ENCODE data around the gene FOSL2.

FOSL2 gene

GRCh38 chr2:28450901-28451565 lies 58.4 kb downstream of the FOSL2 start:
- DNase-seq (ENCODE audit: low spot score) = no peak

GRCh38 chr2:28451793-28452533 lies 59.3 kb downstream of the FOSL2 start:
- no peak for DNase-seq (ENCODE audit: low spot score)

DNA sequence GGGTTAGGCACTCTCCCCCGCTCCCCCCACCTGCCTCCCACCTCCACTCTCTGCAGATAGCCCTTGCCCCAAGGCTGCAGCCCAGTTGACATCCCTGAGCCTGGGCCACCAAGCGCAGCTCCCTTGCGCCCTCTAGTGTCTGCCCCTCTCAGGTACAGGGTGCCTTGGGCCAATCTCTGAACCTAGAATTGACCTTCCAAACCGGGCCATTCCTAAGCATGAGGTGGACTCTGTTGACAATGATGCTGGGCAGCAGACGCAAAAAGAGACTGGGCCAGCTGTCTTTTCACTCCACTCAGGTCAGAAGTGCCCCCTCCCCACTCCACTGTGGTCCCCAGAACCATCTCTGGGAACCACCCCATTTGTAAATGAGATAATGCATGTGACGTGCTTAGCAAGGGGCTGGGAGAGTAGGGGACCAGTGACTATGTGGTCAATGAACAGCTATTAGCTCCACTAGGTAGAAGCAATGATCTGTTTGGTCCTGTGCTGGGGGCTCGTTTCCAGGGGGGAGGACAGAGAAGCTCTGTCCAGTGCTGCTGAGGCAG lies 60.0 kb downstream of the FOSL2 start:
- DNase-seq (ENCODE audit: low spot score) = peak; percentile 83

DNA sequence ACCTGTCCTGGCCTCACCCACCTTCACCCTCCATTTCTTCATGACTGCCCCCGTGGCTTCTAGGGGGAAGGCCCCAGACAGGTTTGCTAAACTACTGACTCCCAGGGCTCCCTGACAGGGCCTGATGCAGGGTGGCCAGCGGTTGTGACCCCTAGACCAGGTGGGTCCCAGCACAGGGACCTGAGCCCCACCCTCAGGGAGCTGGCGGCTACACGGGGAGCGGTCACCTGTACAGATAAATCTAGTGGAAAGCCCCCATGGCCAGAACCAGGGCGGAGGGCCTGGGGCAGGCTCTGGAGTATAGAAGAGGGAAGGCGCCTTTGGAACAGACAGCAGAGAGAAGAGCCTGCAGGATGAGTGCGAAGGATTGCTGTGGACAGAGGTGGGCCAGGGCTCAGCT lies 60.7 kb downstream of the FOSL2 start:
- no peak for DNase-seq (ENCODE audit: low spot score)

DNA sequence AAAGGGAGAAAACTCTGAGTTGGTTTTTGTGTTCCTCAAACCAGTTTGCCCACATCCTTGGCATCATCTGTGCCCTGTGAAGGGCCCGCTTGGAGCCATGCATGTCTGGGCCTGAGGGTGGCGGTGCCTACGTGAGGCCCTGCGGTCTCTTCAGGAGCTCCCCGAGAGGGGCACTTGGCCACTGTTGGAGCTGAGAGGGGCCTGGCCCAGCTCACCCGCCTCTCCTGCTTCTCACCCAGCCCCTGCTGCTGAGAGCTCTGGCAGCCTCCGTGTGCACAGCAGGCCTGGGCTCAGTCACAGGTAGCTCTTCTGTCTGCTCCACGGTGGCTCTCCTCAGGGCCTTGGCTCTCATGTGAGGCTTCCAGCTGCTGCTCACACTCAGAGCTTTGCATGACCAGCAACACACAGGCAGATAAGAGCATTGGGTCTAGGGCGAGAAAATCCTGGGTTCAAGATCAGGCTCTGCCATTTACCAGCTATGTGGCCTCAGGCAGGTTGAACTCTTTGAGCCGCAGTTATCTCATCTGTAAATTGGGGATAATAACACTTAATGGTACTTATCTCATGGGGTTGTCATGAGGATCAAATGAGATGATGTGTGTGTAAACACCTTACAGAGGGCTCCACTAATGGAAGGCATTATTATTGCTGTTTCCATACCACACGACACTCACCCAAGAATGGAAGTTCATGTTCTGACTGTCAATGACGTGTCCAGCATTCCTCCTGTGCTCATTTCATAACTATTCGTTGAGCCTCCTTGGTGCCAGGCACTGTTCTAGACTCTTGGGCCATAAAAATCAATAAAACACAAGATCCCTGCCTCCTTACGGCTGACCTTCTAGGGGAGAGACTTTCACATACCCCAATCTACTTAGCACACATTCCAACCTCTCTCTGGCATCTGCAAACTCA lies 61.6 kb downstream of the FOSL2 start:
- no peak for DNase-seq (ENCODE audit: low spot score)

DNA sequence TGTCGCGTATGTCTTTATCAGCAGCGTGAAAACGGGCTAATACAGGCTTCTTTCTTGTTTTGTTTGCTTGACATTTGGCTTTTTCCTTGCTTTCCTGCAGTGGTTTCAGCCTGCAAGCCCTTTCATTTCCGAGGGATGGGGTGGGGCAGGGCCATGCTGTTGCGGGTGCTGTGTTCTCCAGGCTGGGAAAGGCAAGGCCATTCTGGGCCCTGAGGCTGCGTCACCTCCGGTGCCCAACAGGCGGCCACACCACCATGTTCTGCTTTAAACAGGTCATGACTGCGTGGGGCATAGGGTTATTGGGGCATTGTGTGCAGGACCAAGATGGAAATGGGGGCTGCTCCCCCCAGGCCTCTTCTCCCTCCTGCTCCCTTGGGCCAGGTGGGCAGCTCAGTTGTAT lies 64.6 kb downstream of the FOSL2 start:
- no peak for DNase-seq (ENCODE audit: low spot score)

DNA sequence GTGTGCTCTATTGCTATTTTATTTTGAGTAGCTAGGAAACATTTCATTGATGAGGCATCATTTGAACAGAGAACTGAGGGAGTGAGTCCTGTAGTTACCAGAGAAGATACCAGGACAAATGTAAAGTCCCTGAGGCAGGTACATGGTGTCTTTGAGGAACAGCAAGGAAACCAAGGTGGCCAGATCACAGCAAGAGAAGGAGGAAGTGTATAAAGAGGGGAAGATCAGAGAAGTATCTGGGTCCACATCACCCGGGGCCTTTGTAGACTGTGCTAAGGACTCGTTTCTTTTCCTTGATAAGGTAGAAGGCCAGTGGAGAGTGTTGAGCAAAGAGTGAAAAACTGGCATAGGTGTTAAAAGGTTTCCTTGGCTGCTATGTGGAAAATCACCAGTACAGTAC lies 68.4 kb downstream of the FOSL2 start:
- DNase-seq (ENCODE audit: low spot score) = no peak

- DNase-seq (ENCODE audit: low spot score) = no peak
These were observed 69.5 kb downstream of the FOSL2 start for GRCh38 chr2:28462122-28462521.

DNA sequence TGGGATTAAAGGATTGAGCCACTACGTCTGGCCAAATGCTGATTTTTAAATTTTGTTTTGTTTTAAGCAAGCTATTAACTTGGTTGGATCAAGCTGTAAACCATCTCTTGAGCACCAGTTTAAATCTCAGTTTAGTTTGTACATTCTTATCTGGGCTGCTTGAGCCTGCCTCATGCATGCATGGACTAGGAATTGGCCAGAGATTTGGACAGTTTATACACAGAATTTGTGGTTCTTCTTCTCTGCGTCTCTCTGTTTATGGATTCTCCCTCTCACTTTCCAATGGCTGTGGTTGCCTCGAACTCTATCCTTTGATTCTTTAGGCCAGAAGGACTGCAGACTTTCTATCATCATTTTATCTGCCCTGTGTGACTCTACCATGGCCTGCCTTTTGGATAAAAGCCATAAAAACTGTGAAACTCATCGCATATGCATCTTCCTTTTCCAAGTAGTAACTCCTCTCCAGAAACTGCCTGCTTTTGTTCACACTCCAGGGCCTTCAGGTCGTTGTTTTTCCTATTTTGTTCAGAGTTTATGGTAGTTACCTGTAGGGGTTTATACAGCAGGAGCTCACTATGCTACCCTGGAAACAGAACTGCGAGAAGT lies 70.7 kb downstream of the FOSL2 start:
- DNase-seq (ENCODE audit: low spot score) = no peak

GRCh38 chr2:28463893-28464292 lies 71.2 kb downstream of the FOSL2 start:
- no peak for DNase-seq (ENCODE audit: low spot score)

- DNase-seq (ENCODE audit: low spot score) = peak; percentile 50
These were observed 72.7 kb downstream of the FOSL2 start for GRCh38 chr2:28465148-28465885.
